Measurements from ENCODE around the gene ZNG1F.
"Not testable (repeated sequence)": the region's sequence is repeated elsewhere in the genome, so short reads cannot be mapped to it uniquely, and the experiment has no call there.

ZNG1F gene

DNA sequence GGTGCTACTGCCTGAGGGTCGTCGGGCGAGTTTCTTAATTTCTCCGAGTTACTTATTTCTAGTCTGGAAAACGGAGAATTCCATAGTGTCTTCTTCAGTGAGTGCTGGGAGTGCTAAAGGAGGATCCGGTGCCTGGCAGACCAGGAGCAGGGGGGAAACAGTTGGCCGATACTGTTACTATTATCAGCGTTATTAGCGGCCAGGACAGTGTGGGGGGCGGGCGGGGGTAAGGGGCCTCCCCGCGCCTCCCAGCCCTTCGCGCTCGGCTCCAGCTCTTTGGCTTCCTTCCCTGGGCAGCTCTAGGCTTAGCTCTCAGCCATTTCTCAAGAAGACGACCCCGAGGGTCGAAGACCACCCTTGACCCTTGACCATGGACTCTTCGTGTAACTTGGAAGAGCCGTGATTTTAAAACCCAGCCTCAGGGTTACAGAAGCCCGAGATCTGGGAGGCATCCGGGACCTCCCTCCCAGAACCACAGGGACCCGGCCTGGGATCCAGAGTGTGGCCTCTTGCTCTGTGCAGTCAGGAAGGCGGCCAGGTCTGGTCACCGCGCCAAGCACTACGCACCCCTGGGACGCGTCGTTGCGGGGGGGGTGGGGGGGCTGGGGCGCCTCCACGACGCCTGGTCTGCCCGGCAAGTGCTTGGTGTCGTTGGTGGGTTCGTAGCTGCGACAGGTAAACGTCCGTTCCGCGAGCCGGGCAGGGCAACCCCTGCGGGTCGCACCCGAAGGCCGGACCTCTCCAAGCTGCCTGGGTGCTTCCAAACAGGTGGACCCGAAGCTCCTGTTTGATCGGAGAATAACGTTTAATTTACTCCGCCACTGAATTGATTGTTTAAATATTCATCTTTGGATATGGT lies 64.6 kb downstream of the ZNG1F start:
- not testable (repeated sequence) for DNase-seq (ENCODE audit: insufficient read length, low spot score); FAIRE-seq

DNA sequence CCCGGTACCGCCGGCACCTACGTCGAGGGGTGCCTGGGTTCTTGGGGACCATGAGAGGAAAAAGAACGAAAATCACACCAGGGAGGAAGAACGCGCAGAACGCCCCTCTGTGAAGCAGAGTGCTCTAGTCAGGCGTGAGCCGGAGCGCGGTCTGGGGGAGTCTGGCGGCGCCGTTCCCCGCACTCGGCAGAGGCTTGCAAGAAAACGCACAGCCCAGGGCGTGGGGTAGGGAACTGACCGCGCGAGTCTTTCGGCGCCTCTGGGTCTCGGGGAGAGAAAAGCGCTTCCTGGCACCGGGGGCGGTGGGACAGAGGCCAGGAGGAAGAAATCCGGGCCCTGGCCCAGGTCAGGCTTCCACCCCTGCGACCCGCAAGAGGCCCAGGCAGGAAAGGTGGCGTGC lies 65.3 kb downstream of the ZNG1F start:
- DNase-seq (ENCODE audit: insufficient read length, low spot score), result not testable (repeated sequence)

DNA sequence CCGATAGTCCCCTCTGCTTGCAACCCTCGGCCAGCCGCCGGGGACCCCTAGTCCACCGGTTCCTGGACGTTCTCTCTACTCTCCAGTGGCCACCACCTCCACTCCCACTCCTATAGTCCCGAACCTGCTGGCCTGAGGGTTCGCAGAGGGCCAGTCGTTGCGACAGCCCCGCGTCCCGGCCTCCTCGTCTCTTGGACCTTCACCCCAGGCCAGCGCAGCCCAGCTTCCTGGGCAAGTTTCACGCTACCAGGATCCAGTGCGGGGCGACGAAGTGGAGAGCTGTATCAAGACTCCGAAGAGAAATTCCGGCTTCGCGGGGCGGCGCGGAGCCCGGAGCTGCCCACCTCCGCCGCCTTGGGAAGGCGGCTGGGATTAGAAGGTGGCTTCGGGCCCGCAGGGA lies 65.7 kb downstream of the ZNG1F start:
- not testable (repeated sequence) for FAIRE-seq

More for the DNA sequence above, 65.3 kb downstream of the ZNG1F start:
- FAIRE-seq, result not testable (repeated sequence)

DNA sequence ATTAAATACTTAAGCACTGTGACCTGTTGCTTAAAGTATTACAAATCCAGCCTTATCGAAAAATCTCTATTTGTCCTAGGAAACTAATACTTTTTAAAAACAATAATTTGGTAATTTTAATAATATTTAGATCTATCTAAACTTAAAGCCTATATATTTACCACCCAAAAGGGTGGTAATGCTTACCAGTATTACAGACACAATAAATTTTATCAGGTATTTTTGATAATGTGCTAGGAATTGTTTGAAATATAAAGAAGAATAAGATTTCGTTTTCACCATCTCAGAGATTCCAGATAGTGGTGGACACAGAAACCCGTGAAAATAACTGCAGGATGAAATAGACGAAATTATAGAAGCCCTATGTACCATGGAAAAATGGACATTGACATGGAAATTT lies 68.4 kb downstream of the ZNG1F start:
- not testable (repeated sequence) for FAIRE-seq; DNase-seq (ENCODE audit: insufficient read length, low spot score)

More for the DNA sequence above, 65.7 kb downstream of the ZNG1F start:
- not testable (repeated sequence) for DNase-seq (ENCODE audit: insufficient read length, low spot score)

DNA sequence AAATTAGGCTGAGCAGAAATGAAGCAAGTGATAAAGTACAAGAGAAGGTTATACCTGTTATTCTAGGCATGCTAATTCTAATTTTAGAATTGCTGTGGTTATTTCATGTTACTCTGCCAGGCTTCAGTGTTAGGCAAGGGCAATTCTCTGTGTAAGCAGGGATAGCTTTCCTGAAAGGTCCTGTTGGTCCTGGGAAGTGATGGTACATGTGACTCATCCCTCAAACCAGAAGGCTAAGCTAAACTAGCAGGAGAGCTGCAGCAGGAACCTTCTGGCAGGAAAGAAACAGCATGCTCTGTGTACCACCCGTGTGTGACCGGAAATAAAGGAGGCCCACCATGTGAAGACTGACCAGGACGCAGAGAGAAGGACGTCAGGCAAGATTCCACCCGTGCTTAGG lies 69.4 kb downstream of the ZNG1F start:
- FAIRE-seq; DNase-seq (ENCODE audit: insufficient read length, low spot score): not testable (repeated sequence)

DNA sequence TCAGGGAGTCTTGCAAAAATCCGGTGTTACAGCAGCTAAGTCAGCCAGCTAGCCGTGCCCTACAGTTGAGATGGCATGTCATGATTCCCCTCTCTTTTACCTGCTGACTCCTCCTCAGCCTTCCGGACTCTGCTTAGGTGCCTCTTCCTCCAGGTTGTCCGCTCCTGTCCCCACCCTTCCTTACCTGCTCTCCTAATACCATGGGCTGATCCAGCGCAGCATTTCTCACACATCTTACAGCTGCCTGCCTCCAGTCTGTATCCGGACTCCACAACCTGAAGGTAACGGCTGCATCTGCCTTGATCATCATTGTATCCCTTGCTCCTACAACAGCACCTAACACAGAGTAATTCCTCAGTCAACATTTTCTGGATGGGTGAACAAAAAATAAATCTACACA lies 69.8 kb downstream of the ZNG1F start:
- FAIRE-seq; DNase-seq (ENCODE audit: insufficient read length, low spot score): not testable (repeated sequence)

DNA sequence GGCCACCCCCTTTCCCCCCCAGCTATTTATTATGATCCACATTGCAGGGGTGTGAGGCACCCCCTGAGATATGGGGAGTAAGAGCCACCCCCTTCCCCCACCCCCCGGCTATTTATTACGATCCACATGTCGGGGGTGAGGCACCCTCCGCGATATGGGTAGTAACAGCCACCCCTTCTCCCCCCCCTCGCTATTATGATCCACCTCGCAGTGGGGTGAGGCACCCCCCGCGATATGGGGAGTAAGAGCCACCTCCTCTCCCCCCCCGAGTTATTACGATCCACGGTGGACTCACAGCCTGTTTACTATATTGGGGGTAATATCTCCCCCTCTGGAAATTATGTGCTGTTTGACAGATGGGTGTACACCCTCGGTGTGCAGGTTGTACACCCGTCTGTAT lies 75.8 kb downstream of the ZNG1F start:
- not testable (repeated sequence) for FAIRE-seq; DNase-seq (ENCODE audit: insufficient read length, low spot score)

DNA sequence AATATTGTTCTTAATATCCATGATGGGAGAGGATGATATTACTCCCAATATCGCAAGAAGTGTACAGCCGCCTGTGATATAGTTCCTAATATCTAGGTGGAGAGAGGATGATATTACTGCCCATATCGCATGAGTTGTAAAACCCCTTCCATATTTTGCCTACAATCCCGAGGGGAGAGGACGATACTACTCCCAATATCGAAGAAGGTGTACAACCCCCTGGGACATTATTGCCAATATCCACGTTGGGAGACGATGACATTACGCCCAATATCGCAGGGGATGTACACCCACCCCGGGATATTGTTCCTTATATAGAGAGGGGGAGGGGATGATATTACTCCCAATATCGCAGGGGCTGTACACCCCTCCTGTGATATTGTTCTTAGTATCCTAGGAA lies 77.7 kb downstream of the ZNG1F start:
- not testable (repeated sequence) for DNase-seq (ENCODE audit: insufficient read length, low spot score); FAIRE-seq

DNA sequence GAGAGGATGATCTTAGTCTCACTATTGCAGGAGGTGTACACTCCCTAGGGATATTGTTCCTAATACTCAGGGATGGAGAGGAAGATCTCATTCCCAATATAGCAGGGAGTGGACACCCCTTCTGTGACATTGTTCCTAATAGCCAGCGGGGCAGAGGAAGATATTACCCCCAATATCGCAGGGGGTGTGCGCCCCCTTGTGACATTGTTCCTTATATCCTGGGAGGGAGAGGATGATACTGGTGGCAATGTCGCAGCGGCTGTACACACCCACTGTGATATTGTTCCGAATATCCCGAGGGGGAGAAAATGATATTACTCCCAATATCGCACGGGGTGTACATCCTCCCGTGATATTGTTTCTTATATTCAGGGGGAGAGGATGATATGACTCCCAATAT lies 78.2 kb downstream of the ZNG1F start:
- not testable (repeated sequence) for FAIRE-seq; DNase-seq (ENCODE audit: insufficient read length, low spot score)

DNA sequence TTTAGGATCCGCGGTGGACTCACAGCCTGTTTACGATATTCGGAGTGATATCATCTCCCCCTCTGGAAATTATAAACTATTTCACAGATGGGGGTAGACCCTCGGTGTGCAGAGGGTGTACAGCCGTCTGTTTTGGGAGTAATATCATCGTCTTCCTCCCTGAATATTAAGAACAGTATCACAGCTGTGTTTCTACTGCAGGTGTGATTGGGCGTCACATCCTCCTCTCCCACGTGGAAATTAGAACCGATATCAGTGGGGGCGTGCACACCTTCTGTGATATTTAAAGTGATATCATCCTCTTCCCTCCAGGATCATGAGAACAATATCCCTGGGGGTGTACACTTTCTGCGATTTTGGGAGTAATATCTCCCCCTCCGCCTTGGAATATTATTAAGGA lies 79.9 kb downstream of the ZNG1F start:
- DNase-seq (ENCODE audit: insufficient read length, low spot score); FAIRE-seq: not testable (repeated sequence)

DNA sequence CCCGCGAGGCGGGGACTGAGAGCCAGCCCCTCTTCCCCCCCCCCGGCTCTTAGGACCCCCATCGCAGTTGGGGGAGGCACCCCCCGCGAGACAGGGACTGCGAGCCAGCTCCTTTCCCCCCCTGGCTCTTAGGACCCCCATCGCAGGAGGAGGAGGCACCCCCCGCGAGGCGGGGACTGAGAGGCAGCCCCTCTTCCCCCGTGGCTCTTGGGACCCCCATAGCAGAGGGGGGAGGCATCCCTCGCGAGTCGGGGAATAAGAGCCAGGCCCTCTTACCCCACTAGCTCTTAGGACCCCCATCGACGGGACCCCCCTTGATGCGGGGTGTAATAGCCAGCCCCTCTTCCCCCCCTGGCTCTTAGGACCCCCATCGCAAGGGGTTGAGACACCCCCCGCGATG lies 80.3 kb downstream of the ZNG1F start:
- not testable (repeated sequence) for FAIRE-seq; DNase-seq (ENCODE audit: insufficient read length, low spot score)

DNA sequence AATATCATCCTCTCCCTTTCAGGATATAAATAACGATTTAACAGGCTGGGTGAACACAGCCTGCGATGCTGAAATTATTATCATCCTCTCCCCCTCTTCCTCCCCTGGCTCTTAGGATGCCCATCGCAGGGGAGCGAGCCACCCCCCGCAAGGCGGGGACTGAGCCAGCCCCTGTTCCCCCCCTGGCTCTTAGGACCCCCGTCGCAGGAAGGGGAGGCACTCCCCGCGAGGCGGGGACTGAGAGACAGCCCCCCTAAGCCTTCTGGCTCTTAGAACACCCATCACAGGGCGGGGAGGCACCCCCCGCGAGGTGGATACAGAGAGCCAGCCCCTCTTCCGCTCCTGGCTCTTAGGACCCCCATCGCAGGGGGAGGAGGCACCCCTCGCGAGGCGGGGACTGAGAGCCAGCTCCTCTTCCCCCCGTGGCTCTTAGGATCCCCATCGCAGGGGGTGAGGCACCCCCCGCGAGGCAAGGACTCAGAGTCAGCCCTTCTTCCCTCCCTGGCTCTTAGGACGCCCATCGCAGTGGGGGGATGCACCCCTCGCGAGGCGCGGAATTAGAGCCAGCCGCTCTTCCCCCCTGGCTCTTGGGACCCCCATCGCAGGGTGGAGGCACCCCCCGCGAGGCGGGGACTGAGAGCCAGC lies 82.5 kb downstream of the ZNG1F start:
- not testable (repeated sequence) for FAIRE-seq; DNase-seq (ENCODE audit: insufficient read length, low spot score)

DNA sequence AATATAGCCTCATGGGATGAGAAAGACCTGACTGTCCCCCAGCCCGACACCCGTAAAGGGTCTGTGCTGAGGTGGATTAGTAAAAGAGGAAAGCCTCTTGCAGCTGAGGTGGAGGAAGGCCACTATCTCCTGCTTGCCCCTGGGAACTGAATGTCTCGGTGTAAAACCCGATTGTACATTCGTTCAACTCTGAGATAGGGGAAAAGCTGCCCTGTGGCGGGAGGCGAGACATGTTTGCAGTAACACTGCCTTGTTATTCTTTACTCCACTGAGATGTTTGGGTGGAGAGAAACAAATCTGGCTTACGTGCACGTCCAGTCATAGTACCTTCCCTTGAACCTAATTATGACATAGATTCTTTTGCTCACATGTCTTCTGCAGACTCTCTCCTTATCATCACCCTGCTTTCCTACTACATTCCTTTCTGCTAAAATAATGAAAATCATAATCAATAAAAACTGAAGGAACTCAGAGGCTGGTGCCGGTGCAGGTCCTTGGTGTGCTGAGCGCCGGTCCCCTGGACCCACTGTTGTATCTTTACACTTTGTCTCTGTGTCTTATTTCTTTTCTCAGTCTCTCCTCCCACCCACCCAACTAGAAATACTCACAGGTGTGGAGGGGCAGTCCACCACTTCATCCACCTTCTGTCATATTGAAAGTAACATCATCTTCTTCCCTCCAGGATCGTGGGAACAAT lies 83.4 kb downstream of the ZNG1F start:
- FAIRE-seq; DNase-seq (ENCODE audit: insufficient read length, low spot score): not testable (repeated sequence)

DNA sequence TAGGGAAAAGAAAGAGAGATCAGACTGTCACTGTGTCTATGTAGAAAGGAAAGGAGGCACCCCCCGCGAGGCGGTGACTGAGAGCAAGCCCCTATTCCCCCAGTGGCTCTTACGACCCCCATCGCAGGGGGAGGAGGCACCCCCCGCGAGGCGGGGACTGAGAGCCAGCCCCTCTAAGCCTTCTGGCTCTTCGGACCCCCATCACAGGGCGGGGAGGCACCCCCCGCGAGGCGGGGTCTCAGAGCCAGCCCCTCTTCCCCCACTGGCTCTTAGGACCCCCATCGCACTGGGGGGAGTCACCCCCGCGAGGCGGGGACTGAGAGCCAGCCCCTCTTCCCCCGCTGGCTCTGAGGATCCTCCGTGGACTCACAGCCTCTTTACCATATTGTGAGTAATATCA lies 84.6 kb downstream of the ZNG1F start:
- DNase-seq (ENCODE audit: insufficient read length, low spot score); FAIRE-seq: not testable (repeated sequence)

DNA sequence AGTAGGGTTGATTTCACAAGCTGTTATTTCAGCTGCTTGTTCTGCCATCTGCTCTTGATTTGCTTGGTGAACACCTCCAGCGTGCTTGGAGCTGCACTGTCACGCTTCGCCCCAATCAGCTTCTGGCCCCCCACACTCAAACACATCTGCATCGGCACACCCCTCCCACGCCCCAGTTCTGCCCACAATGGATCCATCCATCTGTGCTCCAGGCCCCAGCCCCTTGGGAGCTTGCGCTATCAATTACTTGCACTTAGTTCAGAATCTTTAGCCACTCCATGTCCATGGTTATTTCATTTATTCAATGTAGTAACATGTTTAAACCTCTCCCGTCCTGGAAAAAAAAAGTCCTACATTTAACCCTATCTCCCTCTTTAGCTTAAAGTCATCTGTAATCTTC lies 88.6 kb downstream of the ZNG1F start:
- not testable (repeated sequence) for DNase-seq (ENCODE audit: insufficient read length, low spot score); FAIRE-seq

DNA sequence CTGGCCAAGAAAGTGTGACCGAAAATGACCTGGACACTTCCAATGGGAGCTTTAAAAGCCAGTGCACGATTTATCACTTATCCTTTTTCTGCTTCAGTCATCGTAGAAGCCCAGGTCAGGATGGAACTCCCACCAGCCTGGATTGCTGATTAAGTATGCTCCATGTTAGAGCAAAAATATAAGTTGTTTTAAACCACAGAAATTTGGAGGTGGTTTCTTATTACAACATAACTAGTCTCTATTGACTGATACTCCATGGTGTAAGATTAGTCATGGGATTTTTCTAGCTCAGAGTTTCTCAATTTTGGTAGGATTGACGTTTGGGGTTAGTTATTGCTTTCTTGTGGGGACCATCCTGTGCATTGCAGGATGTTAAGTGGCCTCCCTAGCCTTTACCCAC lies 90.4 kb downstream of the ZNG1F start:
- FAIRE-seq; DNase-seq (ENCODE audit: insufficient read length, low spot score): not testable (repeated sequence)

DNA sequence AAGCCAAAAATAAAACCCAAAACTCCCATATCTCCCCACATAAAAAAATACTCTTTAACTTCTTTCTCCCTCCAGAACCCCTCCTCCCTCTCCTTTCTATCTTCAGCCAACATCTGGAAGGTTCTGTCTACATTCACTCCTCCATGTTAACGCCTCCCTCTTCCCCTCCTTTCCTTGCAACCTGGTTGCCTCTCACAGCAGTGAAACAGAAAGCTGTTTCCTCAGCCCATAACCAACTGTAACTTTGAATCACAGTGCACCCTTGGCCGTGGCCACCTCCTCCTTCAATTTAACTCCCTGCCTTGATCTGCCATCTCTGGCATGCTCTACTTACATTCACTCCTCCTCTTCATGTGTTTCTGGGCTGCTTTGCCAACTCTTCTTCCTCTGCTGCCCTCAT lies 94.1 kb downstream of the ZNG1F start:
- not testable (repeated sequence) for FAIRE-seq; DNase-seq (ENCODE audit: insufficient read length, low spot score)

DNA sequence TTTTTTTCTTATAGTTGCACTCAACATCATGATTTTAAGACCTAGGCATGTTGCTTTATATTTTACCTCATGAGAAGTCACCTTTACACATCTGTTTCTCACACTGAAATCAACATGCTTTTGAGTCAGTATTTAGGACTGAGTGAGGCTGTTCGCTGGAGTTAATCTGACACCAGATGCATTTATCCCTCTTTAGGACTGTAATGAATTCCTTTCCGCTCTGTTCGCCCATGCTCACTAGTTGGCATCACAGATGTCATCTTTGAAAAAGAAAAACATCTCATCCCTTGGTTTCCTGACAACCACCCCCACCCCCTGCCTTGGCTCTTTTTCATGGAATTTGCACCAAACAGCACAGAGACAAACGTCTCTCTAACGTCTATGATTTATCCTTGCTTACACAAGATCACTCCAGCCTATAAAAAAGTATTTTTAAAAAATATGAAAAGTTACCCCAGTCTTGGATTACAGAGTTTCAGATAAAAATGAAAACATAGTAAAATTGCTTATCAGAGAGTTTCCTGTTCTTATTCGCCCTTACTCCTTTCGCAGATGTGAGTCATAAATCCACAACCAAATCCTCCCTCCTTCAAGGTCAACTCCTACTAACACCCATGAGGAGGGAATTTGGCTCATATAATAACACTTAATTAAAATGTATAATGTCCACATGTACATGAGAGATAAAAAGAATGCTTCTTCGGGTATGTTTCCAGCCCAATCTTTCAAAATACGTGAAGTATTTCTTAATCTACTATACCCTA lies 94.9 kb downstream of the ZNG1F start:
- DNase-seq (ENCODE audit: insufficient read length, low spot score); FAIRE-seq: not testable (repeated sequence)

DNA sequence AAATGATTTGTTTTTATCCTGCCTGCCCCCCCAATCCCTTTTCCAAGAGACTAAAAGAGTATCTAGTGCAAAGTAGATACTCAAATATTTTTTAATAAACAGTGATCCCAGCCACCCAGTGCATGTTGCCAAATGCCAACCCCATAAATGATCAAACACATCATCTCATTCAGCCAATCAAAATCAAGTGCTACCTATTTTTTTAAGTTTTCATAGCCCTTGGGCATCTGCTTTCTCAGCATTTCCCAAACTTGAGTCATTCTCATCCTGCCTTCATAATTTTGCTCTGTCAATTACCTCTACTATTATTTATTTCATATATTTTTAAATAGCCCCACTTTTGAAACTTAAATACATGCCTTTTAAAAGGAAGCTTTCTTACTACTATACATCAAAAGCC lies 98.2 kb downstream of the ZNG1F start:
- not testable (repeated sequence) for DNase-seq (ENCODE audit: insufficient read length, low spot score); FAIRE-seq

DNA sequence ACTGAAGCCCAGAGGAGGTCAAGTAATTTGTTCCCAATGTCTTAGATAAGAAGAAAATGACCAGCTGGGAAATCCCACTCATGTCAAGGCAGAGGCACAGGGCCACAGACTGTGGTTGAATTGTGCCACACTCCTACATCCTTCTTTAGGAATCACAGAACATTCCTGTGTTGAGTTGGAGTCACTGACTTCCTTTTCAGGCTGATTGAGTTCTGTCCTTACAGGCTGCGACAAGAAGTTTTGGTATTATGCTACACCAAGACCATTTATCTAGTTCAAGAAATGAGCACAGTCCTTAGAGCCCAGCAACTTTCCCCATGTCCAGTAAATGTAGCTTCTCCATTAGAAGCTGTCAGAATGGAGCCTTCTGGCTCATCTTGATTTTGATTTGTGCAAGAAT lies 98.7 kb downstream of the ZNG1F start:
- not testable (repeated sequence) for DNase-seq (ENCODE audit: insufficient read length, low spot score); FAIRE-seq

All from H54 (cell line).